Activated CD8-positive, alpha-beta memory T cell treated with anti-CD3 and anti-CD28 coated beads, Interleukin-2, amount 50 U/mL, for 24 hours (primary cell): ENCODE measurements around the gene RCAN1.

ENCODE experiments used
- DNase-seq: peaks from one replicate; pipeline ENCODE4 v3.0.0-alpha.2; 2020; ENCODE audit errors: extremely low read depth

Gene RCAN1

GRCh38 chr21:34614628-34615486, at the start of gene RCAN1:
RCAN1 (minus strand) TSS chr21:34615113; CDS start chr21:34615011, 102 bp downstream.
- peak; percentile 66 for DNase-seq

GRCh38 chr21:34661848-34662247, 46.9 kb upstream of the RCAN1 start:
- DNase-seq = no peak

- no peak for DNase-seq
Observed at GRCh38 chr21:34653522-34653921, 38.6 kb upstream of the RCAN1 start.

- no peak for DNase-seq
Observed at GRCh38 chr21:34651642-34652041, 36.7 kb upstream of the RCAN1 start.

DNA sequence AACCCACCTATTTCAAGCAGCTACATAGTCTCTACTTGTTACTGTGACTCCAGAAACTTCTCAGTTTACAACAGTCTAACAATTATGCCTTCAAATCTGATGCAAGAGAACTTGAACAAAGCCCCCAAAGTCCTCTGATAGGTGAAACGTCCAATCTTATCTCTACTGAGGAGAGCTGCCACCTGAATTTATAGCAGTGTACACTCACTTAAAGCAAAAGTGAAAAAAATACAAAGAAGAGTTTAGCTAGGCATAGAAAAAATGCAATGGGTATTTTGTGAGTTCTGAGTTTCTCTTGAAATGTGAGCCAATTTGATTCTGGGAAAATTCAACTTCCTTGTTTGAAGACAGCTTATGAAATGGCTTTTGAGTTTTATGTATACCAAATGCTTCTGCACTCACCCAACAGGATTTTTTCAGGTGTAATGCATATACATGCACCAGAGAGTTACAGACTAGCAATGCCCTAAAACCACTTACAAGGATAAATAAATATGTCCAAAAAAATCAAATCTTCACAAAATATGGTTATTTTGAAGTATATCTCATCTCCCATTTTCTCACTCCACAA, 36.0 kb upstream of the RCAN1 start:
- no peak for DNase-seq

GRCh38 chr21:34649400-34649799, 34.5 kb upstream of the RCAN1 start:
- DNase-seq = no peak

GRCh38 chr21:34648739-34649297, 33.9 kb upstream of the RCAN1 start:
- no peak for DNase-seq

DNA sequence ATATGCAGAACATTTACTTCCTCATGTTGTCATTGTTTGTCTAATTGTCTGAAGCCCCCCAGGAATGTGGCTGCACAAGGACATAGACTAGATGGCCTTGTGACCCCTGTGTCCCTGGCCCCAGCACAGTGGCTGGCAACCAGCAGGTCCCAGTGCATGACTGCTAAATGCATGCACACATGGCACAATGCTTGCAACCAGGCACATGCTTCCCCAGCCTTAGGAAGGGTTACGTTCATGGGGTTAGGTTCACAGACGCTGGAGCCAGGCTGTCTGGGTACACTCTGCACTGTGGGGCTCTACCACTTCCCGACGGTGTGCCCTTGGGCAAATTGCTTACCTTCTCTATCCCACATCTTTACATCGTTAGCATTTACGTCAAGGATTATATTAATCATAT, 32.6 kb upstream of the RCAN1 start:
- DNase-seq = no peak

- DNase-seq = no peak
Observed at GRCh38 chr21:34644825-34645224, 29.9 kb upstream of the RCAN1 start.

DNA sequence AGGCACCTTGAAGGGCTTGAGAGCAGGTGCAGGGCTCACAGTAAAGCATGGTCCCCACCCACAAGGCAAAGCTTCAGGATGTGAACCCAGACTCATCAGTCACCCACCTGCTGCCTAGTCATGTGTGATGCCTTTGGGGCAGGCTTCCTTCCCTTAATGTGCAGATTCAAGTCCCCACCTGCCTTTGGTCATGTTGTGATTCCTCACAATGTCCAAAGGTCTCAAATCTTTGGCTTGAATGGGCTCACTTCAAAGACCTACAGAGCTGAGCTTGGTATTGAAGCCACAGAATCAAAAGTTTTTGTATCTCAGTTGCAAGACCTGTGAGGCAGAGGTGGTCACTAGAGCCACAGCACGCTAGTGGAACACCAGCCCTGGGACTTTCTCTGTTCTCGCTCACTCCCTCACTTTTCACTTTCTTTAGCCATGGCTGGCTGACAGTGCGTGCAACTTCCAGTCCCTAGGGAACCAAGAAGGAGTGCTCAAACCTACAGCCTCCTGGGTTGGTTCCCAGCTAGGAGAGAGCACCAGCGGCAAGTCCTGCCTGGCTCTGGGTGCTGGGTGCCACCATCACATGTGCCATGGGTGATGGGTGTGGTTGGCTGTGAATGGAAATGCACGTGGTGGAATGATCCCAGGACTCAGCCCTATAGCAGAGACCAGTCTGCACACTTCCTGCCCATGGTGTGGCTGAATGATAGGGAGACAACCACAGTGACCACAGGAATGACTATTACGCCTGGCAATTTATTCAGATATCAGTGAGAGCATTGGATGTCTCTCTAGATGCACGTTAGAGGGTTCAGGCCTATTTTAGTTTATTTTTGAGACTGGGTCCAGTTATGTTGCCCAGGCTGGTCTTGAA, 27.5 kb upstream of the RCAN1 start:
- DNase-seq = no peak

DNA sequence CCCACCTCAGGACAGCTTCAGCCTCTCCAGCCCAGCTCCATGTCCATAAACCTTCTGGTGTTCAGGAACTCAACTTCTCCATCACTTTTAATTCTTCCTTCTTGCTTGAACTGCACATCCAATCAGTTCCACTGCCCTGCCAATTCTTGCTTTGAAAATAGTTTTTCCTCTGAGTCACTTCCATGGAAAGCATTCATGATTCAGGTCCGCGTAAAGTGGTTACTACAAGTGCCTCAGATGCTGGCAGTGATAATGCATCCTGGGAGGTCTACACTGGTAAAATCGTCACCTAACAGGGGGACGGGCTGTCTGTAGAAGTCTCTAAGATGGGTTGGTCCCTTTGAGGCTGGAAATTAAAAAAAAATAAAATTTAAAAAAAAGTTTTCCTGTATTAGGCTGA, 25.9 kb upstream of the RCAN1 start:
- DNase-seq = no peak

DNA sequence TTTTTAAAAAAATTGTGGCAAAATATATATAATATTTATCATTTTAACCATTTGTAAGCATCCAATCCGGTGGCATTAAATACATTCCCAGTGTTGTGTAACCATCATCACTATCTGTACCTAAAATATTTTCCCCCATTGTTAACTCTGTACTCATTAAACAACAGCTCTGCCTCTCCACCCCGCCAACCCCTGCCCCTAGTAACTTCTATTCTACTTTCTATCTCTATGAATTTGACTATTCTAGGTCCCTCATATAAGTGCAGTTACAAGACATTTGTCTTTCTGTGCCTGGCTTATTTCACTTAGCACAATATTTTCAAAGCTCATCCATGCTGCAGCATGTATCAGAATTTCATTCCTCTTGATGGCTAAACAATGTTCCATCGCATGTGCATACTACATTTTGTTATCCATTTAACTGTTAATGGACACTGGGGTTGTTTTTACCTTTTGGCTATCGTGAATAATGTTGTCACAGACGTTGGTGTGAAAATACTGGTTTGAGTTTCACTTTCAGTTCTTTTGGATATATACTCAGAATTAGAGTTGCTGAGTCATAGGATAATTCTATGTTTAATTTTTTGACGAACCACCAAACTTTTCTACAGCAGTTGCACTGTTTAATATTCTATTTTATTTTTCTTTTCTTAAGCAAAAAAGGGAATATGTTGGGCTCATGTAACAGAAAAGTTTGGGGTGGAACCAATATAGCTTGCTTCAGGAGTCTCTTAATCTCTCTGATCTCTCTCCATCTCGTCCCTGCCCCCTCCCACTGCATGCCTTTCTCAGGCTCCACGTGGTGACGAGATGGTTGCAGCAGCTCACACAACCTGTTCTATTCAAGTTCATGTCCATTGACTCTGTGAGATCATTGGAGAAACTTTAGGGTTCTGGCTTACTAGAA, 25.2 kb upstream of the RCAN1 start:
- no peak for DNase-seq

DNA sequence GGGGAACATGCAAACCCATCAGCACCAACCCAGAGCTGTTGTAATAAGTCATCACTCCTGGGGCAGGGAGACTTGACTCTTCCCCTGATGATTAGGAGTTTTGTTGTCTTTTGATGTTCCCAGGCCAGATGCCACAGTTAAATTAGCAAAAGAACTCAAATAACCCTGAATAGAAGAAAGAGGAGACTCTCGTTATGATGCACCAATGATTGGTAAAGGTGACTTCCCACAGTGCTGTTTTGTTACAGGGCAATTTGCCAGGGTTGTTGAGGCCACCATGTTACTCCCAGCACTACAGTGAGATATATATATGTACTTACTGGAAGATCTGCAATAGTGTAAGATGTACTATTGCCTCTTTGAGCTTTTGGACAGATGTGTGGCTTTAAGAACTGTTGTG, 24.3 kb upstream of the RCAN1 start:
- no peak for DNase-seq

GRCh38 chr21:34636961-34637360, 22.0 kb upstream of the RCAN1 start:
- DNase-seq = no peak

DNA sequence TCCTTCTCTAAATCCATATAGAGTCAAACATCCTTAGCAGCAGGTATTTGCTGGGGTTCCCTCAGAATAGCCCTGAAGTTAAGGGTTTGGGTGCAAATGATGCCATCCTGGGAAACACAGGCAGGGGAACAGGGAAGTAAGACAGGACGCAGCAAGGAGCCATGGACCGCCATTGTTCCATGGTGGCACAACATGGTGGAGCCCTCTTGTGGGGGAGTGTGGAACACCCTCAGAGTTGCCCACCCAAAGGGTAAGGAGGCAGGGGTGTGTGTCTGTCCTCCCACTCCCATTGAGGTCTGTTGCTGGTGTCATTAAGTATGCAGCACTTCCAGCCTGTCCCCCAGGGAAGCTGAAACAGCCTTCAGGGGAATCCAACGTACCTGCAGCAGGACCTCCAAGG, 20.4 kb upstream of the RCAN1 start:
- no peak for DNase-seq

GRCh38 chr21:34632498-34632897, 17.6 kb upstream of the RCAN1 start:
- no peak for DNase-seq

DNA sequence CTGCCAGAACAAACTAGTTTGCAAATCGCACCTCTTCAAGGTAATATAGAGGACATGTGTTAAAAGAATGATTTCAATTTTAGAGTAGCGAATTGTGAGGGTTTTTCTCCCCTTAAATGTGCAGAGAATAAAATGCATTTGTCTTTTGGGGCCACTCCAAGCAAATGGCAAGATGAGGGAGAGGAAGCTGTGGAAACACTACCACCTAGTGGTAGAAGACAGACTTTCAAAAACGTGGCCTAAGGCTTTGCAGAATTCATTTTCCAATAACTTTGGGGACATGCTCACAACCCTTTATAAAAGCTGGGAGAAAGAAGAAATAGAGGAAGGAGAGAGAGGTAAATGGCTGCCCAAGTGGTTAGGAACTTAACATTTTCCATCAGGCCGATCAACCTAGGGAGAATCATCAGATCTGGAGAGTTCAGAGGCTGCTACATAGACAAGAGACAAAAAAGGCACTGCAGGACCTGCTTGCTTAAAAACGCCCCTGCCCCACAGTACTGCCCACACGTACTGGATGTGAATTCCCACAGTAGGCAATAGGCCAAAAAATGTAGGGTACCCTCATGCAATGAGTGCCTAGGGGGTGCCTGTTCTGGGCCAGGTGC, 15.7 kb upstream of the RCAN1 start:
- DNase-seq = no peak

DNA sequence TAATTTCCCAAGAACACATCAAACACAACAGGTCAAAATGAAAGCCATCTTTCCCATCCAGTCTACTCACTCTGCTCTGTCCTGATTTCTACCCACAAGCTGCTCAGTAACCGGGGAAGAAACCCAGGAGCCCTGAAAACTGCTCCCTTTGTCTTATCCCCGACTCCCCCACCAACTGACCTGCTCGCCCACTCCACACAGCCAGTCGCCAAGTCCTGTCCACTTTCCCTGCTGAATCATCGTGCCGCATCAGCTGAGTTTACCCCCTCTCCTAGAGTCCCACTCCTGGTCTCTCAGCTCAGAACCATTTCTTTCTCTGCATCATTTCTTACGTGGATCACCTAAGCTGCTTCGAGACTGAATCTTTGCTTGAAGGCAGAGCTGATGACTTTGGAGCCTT, 11.2 kb upstream of the RCAN1 start:
- no peak for DNase-seq

GRCh38 chr21:34625030-34625593, 10.2 kb upstream of the RCAN1 start:
- no peak for DNase-seq

DNA sequence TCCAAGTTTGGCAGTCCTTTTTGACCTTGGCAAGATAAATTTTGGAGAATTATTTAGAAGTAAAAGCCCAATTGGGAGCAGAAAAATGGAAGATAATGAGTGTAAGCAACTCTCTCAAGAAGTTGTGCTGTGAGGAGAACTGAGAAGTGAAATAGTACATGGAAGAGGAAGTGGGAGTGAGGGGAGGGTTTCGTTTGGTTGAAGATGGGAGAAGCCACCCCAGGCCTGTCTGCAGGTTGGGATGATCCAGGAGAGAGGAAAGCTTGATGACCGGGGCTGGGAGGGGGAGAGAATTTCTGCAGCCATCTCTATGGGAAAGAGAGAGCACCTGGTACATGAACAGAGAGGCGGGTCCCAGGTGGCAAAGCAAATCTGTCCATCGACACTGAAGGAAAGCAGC, 8.6 kb upstream of the RCAN1 start:
- no peak for DNase-seq
